Tibial artery (tissue), 4 donors: ENCODE data around the gene SLC25A39.

ENCODE experiments used
- DNase-seq, 2 donors: peaks; one replicate each; pipeline ENCODE4 v3.0.0-alpha.2; 2019
- H3K27ac ChIP-seq, 2 donors: fragments of 200-600 bp; sonication (generic) in 1 of 2; 1 replicate in 1 of 2; 2 replicates in 1 of 2; pipeline ENCODE4 v1.5.1; 2018 to 2019; ENCODE audit warnings: mild to moderate bottlenecking in 1 of 2
- H3K27me3 ChIP-seq, 2 donors: fragments of 200-600 bp; sonication (generic) in 1 of 2; one replicate each; pipeline versions ENCODE4 v1.5.1 to v1.6.0; 2016 to 2019
- H3K36me3 ChIP-seq, 3 donors: fragments of 200-600 bp; sonication (generic) in 2 of 3; one replicate each; pipeline ENCODE4 v1.5.1; 2016 to 2019; ENCODE audit warnings: mild to moderate bottlenecking in 2 of 3
- H3K4me1 ChIP-seq, 4 donors: fragments of 200-600 bp; sonication (generic) in 2 of 4; 1 replicate in 3 of 4; 2 replicates in 1 of 4; pipeline ENCODE4 v1.5.1; 2016 to 2019
- H3K4me3 ChIP-seq, 2 donors: fragments of 200-600 bp; sonication (generic) in 1 of 2; 1 replicate in 1 of 2; 2 replicates in 1 of 2; pipeline ENCODE4 v1.5.1; 2018 to 2019; ENCODE audit warnings: mild to moderate bottlenecking in 2 of 2
- H3K9me3 ChIP-seq, 3 donors: fragments of 200-600 bp; sonication (generic) in 1 of 3; one replicate each; pipeline ENCODE4 v1.5.1; 2016 to 2019
- CTCF ChIP-seq, 2 experiments: fragments of 200-600 bp in 1 of 2; fragments of 450-650 bp in 1 of 2; IDR thresholded peaks; one replicate each; pipeline ENCODE4 v1.5.1; 2017 to 2019; ENCODE audit warnings: antibody characterized with exemption in 2 of 2, mild to moderate bottlenecking in 1 of 2, moderate library complexity in 1 of 2
- intact Hi-C: fragments of 100-400 bp; cut with DNase I; formaldehyde crosslinking; loops from one replicate; pipeline ENCODE4 v1.15.0; 2023; ENCODE audit warnings: low total_unique reads

Gene SLC25A39

GRCh38 chr17:44283344-44284023 is 41.1 kb downstream of the SLC25A39 start:
- TF ChIP-seq CTCF (IDR thresholded peaks at IDR 0.05), result no peak
- Histone ChIP-seq H3K4me1 (peaks cover 0 to 9% (median 0%) of the 10 kb centered on the region in 4 donors), H3K27me3 (peaks cover 0 to 20% of the 10 kb centered on the region in 2 donors), H3K9me3 (no peaks in the 10 kb centered on the region), H3K27ac (no peak overlapping the region), H3K36me3 (no peaks in the 10 kb centered on the region), H3K4me3 (no peak overlapping the region)
- intact Hi-C loops, result no loop called here
- DNase-seq, result no peak

- Histone ChIP-seq H3K27ac (no peak overlapping the region), H3K36me3 (no peaks in the 10 kb centered on the region), H3K27me3 (peaks cover 0 to 14% of the 10 kb centered on the region in 2 donors), H3K9me3 (no peaks in the 10 kb centered on the region), H3K4me3 (no peak overlapping the region), H3K4me1 (peaks cover 0 to 9% (median 0%) of the 10 kb centered on the region in 4 donors)
- intact Hi-C loops, result no loop called here
- no peak for TF ChIP-seq CTCF (IDR thresholded peaks at IDR 0.05)
- DNase-seq, result no peak
Observed at GRCh38 chr17:44282264-44282663, 42.4 kb downstream of the SLC25A39 start.

GRCh38 chr17:44281570-44281969 is 43.1 kb downstream of the SLC25A39 start:
- DNase-seq, result no peak
- H3K9me3 ChIP-seq, result no peaks in the 10 kb centered on the region
- H3K27me3 ChIP-seq, result peaks cover 0 to 13% of the 10 kb centered on the region in 2 donors
- H3K4me1 ChIP-seq, result peaks cover 0 to 9% (median 0%) of the 10 kb centered on the region in 4 donors
- no peak overlapping the region for H3K4me3 ChIP-seq
- no peaks in the 10 kb centered on the region for H3K36me3 ChIP-seq
- intact Hi-C loops, result no loop called here
- H3K27ac ChIP-seq, result no peak overlapping the region
- TF ChIP-seq CTCF (IDR thresholded peaks at IDR 0.05), result no peak

GRCh38 chr17:44280392-44280937 is 44.2 kb downstream of the SLC25A39 start:
- H3K4me3 ChIP-seq, result no peak overlapping the region
- no peak for TF ChIP-seq CTCF (IDR thresholded peaks at IDR 0.05)
- H3K9me3 ChIP-seq, result no peaks in the 10 kb centered on the region
- no peak overlapping the region for H3K27ac ChIP-seq
- H3K36me3 ChIP-seq, result no peaks in the 10 kb centered on the region
- intact Hi-C loops, result no loop called here
- no peak for DNase-seq
- H3K27me3 ChIP-seq, result peaks cover 0 to 12% of the 10 kb centered on the region in 2 donors
- H3K4me1 ChIP-seq, result peaks cover 0 to 9% (median 0%) of the 10 kb centered on the region in 4 donors

- H3K27ac ChIP-seq, result no peak overlapping the region
- H3K9me3 ChIP-seq, result no peaks in the 10 kb centered on the region
- peaks cover 0 to 9% (median 0%) of the 10 kb centered on the region in 4 donors for H3K4me1 ChIP-seq
- H3K27me3 ChIP-seq, result peaks cover 0 to 12% of the 10 kb centered on the region in 2 donors
- no peak for TF ChIP-seq CTCF (IDR thresholded peaks at IDR 0.05)
- no peaks in the 10 kb centered on the region for H3K36me3 ChIP-seq
- no peak overlapping the region for H3K4me3 ChIP-seq
- intact Hi-C loops, result no loop called here
- DNase-seq, result peak; percentile 59 to 81
Observed at GRCh38 chr17:44279666-44280391, 44.8 kb downstream of the SLC25A39 start.
